GM12878 (cell line): ENCODE data around the gene TMEM25. TPM values are rescaled to one million over a fixed set of nuclear protein-coding genes. Genes with fewer than 3 reads are reported as not detected.
A peak's percentile ranks its signal among the peaks of the same experiment; 100 is the strongest.

Experiments used
- ATAC-seq: fragments of 200-7000 bp; cut with Tn5 transposase; 3 replicates; pipeline ENCODE4 v1.9.1; 2020; ENCODE audit warnings: mild to moderate bottlenecking, moderate library complexity
- BruUV-seq: library from RNA; stranded (reverse); fragments of 400-500 nt; replicated peaks from 2 replicates; lab custom pipeline; 2021; lab: Mats Ljungman, UMichigan
- CTCF ChIA-PET: fragments of 300-600 bp; sonication (Branson Sonifier 250); formaldehyde crosslinking; extraction: SDS; loops from one replicate; lab custom pipeline; 2021; ENCODE audit warnings: inconsistent platforms; lab: Yijun Ruan, JAX
- POLR2A ChIA-PET: fragments of 350-600 bp; formaldehyde crosslinking; extraction: SDS; loops from one replicate; lab custom pipeline; 2021; ENCODE audit warnings: inconsistent platforms; lab: Charles Lee
- RAD21 ChIA-PET: fragments of 300-600 bp; sonication (Branson Sonifier 250); formaldehyde crosslinking; loops from one replicate; lab custom pipeline; 2023; ENCODE audit warnings: antibody characterized with exemption; ENCODE audit not compliant: unreplicated experiment; lab: Charles Lee
- SMC1A ChIA-PET: fragments of 300-600 bp; sonication (Branson Sonifier 250); formaldehyde crosslinking; loops from one replicate; lab custom pipeline; 2023; ENCODE audit not compliant: unreplicated experiment, uncharacterized antibody; lab: Charles Lee
- DNase-seq: peaks from one replicate; pipeline ENCODE4 v3.0.0-alpha.2; 2011; ENCODE audit warnings: low read depth, low spot score
- FAIRE-seq: peaks from 3 replicates; lab custom pipeline; 2011; peaks lifted over from hg19 to GRCh38; lab: Jason Lieb, UNC
- H2AFZ ChIP-seq: 2 replicates; pipeline ENCODE4 v1.6.0; 2011; ENCODE audit warnings: low read depth, low read length, control low read depth; ENCODE audit not compliant: control insufficient read depth
- H3K27ac ChIP-seq: 2 replicates; pipeline ENCODE4 v1.5.1; 2011; ENCODE audit warnings: control low read depth; ENCODE audit not compliant: control insufficient read depth, insufficient read depth
- H3K27me3 ChIP-seq, 2 experiments: replicated peaks in 1 of 2; 2 replicates each; pipeline versions ENCODE4 v1.6.0 to v1.6.1; 2011; ENCODE audit warnings: low read length in 1 of 2; ENCODE audit not compliant: control insufficient read depth in 2 of 2, insufficient read depth in 2 of 2
- H3K36me3 ChIP-seq, 2 experiments: 2 replicates each; pipeline ENCODE4 v1.5.1; 2011; ENCODE audit warnings: low read length in 1 of 2; ENCODE audit not compliant: control insufficient read depth in 2 of 2, insufficient read depth in 2 of 2
- H3K4me1 ChIP-seq: 2 replicates; pipeline ENCODE4 v1.6.1; 2011; ENCODE audit warnings: mild to moderate bottlenecking, low read length, moderate library complexity, mixed read lengths; ENCODE audit not compliant: control insufficient read depth, insufficient read depth
- H3K4me2 ChIP-seq: 2 replicates; pipeline ENCODE4 v1.6.0; 2011; ENCODE audit warnings: control low read depth; ENCODE audit not compliant: control insufficient read depth, insufficient read depth
- H3K4me3 ChIP-seq: fragments of 200-600 bp; sonication (generic); 2 replicates; pipeline ENCODE4 v1.5.1; 2016
- H3K79me2 ChIP-seq: 2 replicates; pipeline ENCODE4 v1.6.0; 2011; ENCODE audit warnings: low read length; ENCODE audit not compliant: control insufficient read depth, insufficient read depth
- H3K9ac ChIP-seq: 2 replicates; pipeline ENCODE4 v1.8.0; 2011; ENCODE audit warnings: low read length, control low read depth, mixed read lengths; ENCODE audit not compliant: control insufficient read depth, insufficient read depth
- H3K9me3 ChIP-seq: replicated peaks from 3 replicates; pipeline ENCODE4 v1.5.1; 2011; ENCODE audit warnings: mild to moderate bottlenecking, low read length; ENCODE audit not compliant: control insufficient read depth, insufficient read depth
- H4K20me1 ChIP-seq: 2 replicates; pipeline ENCODE4 v1.6.0; 2011; ENCODE audit not compliant: control insufficient read depth, insufficient read depth
- MXI1 ChIP-seq: fragments of 150-350 bp; IDR thresholded peaks from 2 replicates; pipeline ENCODE4 v1.6.1; 2011; ENCODE audit warnings: low read depth, mild to moderate bottlenecking, inconsistent platforms, low read length, improper control_type of control experiment
- POLR2AphosphoS5 ChIP-seq: IDR thresholded peaks from 2 replicates; pipeline ENCODE4 v1.6.1; 2011; ENCODE audit warnings: mild to moderate bottlenecking, low read length, inconsistent platforms
- REST ChIP-seq: IDR thresholded peaks from 2 replicates; pipeline ENCODE4 v1.6.1; 2012; ENCODE audit warnings: mild to moderate bottlenecking, low read depth, low read length
- ZBTB4 ChIP-seq: fragments of 450-650 bp; formaldehyde crosslinking; IDR thresholded peaks from 2 replicates; pipeline ENCODE4 v1.4.0; 2022; ENCODE audit warnings: mild to moderate bottlenecking, moderate library complexity
- WGBS: methylation state at CpG from one replicate; pipeline ENCODE4 v1.1.6; 2016; ENCODE audit warnings: low lambda C conversion rate; ENCODE audit not compliant: insufficient replicate concordance, insufficient coverage; ENCODE audit errors: missing lambda C conversion rate; 5-methylcytosine and 5-hydroxymethylcytosine counted together
- in situ Hi-C: fragments of 300-500 bp; cut with MboI; formaldehyde crosslinking; loops from 9 replicates; pipeline ENCODE4 v1.14.3; 2018; ENCODE audit warnings: mixed read lengths
- intact Hi-C: fragments of 100-400 bp; cut with micrococcal nuclease; formaldehyde crosslinking; loops from one replicate; pipeline ENCODE4 v1.14.2; 2022; ENCODE audit not compliant: unreplicated experiment
- polyA plus RNA-seq, 11 experiments: library from polyadenylated mRNA; depleted of rRNA in 4 of 11; unstranded in 6 of 11; stranded (reverse) in 5 of 11; fragments of >200 nt; fragmentation: Nextera tagmentation in 4 of 11; fragmentation: Illumina TruSeq in 1 of 11; extraction: Ambion mirVana in 4 of 11; extraction: Trizol in 1 of 11; gene quantifications; 1 replicate in 1 of 11; 2 replicates in 10 of 11; pipeline versions ENCODE4 v1.2.1 to v1.2.3, GENCODE V29; 2011 to 2016; ENCODE audit warnings: inconsistent platforms in 2 of 11, missing spikeins in 2 of 11, low read depth in 1 of 11
- total RNA-seq, 4 experiments: library from RNA; depleted of rRNA in 3 of 4; stranded (reverse); fragments of >200 nt in 3 of 4; fragmentation: Illumina TruSeq in 1 of 4; extraction: Trizol in 1 of 4; gene quantifications; 2 replicates each; pipeline versions ENCODE4 v1.2.1 to v1.2.3, GENCODE V29; 2013 to 2021

Gene TMEM25
- total and polyA plus RNA-seq, 10 of the 15 experiments (the other 5 are each of a cell fraction or from before 2014, with no cell fraction given): 1.4 to 13.9 (median 7.8) TPM

GRCh38 chr11:118572981-118573550, 42.1 kb downstream of the TMEM25 start:
- H3K79me2 ChIP-seq: peaks cover 58% of the 10 kb centered on the region
- POLR2A ChIA-PET: interaction anchor here (0.9 to 1.5 kb wide), 3 partner anchors 190 to 219 kb away, joined by 3 to 5 read pairs (median 3); no protein-coding TSS in a partner anchor
- peak overlapping the region; percentile 97 for H3K9ac ChIP-seq
- ATAC-seq: peak; percentile 55
- peak overlapping the region; percentile 79; the same call in 1 of the 2 replicates for H2AFZ ChIP-seq
- BruUV-seq: TSS peak; percentile 68
- H3K9me3 ChIP-seq: no peaks in the 10 kb centered on the region
- peaks cover 3% of the 10 kb centered on the region; the same call in 1 of the 2 replicates for H3K4me1 ChIP-seq
- H4K20me1 ChIP-seq: 0 out of 2 replicates have a peak, but pooled peaks cover 3% of the 10 kb centered on the region
- H3K4me3 ChIP-seq: peak overlapping the region; percentile 90
- peak; percentile 15 for DNase-seq
- H3K27ac ChIP-seq: peak overlapping the region; percentile 96
- peaks cover 0 to 5% of the 10 kb centered on the region in 2 experiments; a peak in 1 of 4 replicates for H3K36me3 ChIP-seq
- RAD21 ChIA-PET: no interaction called here
- no peaks in the 10 kb centered on the region for H3K27me3 ChIP-seq
- TF ChIP-seq REST: no peak
- peak; percentile 68 for TF ChIP-seq POLR2AphosphoS5
- no peak for TF ChIP-seq ZBTB4
- TF ChIP-seq MXI1: peak; percentile 25; the same call in 1 of the 2 replicates
- H3K4me2 ChIP-seq: peak overlapping the region; percentile 84
- intact Hi-C loops: loop anchor here (10.0 kb wide), 1 partner anchor 278 kb away; no protein-coding TSS in a partner anchor
- FAIRE-seq: peak; percentile 87
- WGBS: 2% methylated on average over 10 of the region's 10 CpGs
- in situ Hi-C loops: no loop called here
- SMC1A ChIA-PET: no interaction called here
- CTCF ChIA-PET: interaction anchor here (1.1 kb wide), 1 partner anchor 212 kb away, joined by 3 read pairs; no protein-coding TSS in a partner anchor
